GM10266 (cell line): ENCODE measurements around the gene LTBP1.
"Not testable (repeated sequence)": the region's sequence is repeated elsewhere in the genome, so short reads cannot be mapped to it uniquely, and the experiment has no call there.

Experiments
- DNase-seq: peaks from one replicate; pipeline ENCODE4 v3.0.0; 2012; ENCODE audit errors: extremely low spot score
- CTCF ChIP-seq: IDR thresholded peaks from 2 replicates; pipeline ENCODE4 v1.5.1; 2012; ENCODE audit warnings: mild to moderate bottlenecking, low read depth; ENCODE audit not compliant: control insufficient read depth, insufficient read depth; ENCODE audit errors: missing control alignments

Gene LTBP1

GRCh38 chr2:33433279-33434235, 486.8 kb downstream of the LTBP1 start:
- DNase-seq = no peak
- no peak for TF ChIP-seq CTCF

- DNase-seq = no peak
- no peak for TF ChIP-seq CTCF
Observed at GRCh38 chr2:33435518-33435917, 488.8 kb downstream of the LTBP1 start.

GRCh38 chr2:33436083-33436482, 489.3 kb downstream of the LTBP1 start:
- no peak for TF ChIP-seq CTCF
- no peak for DNase-seq

- no peak for TF ChIP-seq CTCF
- DNase-seq = no peak
Observed at GRCh38 chr2:33437297-33437696, 490.5 kb downstream of the LTBP1 start.

GRCh38 chr2:33437815-33438214, 491.1 kb downstream of the LTBP1 start:
- DNase-seq = no peak
- no peak for TF ChIP-seq CTCF

GRCh38 chr2:33441235-33441810, 494.6 kb downstream of the LTBP1 start:
- TF ChIP-seq CTCF = peak; percentile 58
- DNase-seq = peak; percentile 61

GRCh38 chr2:33442052-33442451, 495.3 kb downstream of the LTBP1 start:
- DNase-seq = not testable (repeated sequence)
